Measurements from ENCODE around the gene APRT. TPM values are rescaled to one million over a fixed set of nuclear protein-coding genes. Genes with fewer than 3 reads are reported as not detected.
A peak's percentile ranks its signal among the peaks of the same experiment; 100 is the strongest.

Gene APRT
- total RNA-seq, 1 donor from 2014 or later = 53.4 TPM

GRCh38 chr16:88818575-88818874 is 6.8 kb upstream of the APRT start:
- no peaks in the 10 kb centered on the region for H3K27me3 ChIP-seq
- no peaks in the 10 kb centered on the region for H3K4me1 ChIP-seq
- Mint-ChIP-seq H3K27me3 (ENCODE audit: insufficient read depth, low read depth) (peaks cover 3% of the 10 kb centered on the region), H3K36me3 (peaks cover 3% of the 10 kb centered on the region), H3K27ac (no peak overlapping the region), H3K4me3 (peak overlapping the region; percentile 22), H3K4me1 (peaks cover 3% of the 10 kb centered on the region), H3K9me3 (no peaks in the 10 kb centered on the region)
- no peaks in the 10 kb centered on the region for H3K9me3 ChIP-seq (ENCODE audit: low read depth)
- no peak for TF ChIP-seq EZH2 (IDR thresholded peaks at IDR 0.05)
- TF ChIP-seq EZH2phosphoT487 (IDR thresholded peaks at IDR 0.05) = no peak
- no peak for TF ChIP-seq CTCF (IDR thresholded peaks at IDR 0.05)
- H3K27ac ChIP-seq = no peak overlapping the region
- H3K4me2 ChIP-seq = no peak overlapping the region
- no peaks in the 10 kb centered on the region for H4K20me1 ChIP-seq (ENCODE audit: low read depth)
- no peak overlapping the region for H2AFZ ChIP-seq (replicated peaks)
- no peaks in the 10 kb centered on the region for H3F3A ChIP-seq (ENCODE audit: low read depth)
- no peak overlapping the region for H3K4me3 ChIP-seq
- no peak overlapping the region for H3K9ac ChIP-seq
- H3K36me3 ChIP-seq = no peaks in the 10 kb centered on the region
- H3K79me2 ChIP-seq (ENCODE audit: low read depth) = no peaks in the 10 kb centered on the region
- DNase-seq (ENCODE audit: low spot score) = no peak

GRCh38 chr16:88817785-88818574 is 6.3 kb upstream of the APRT start:
- Histone ChIP-seq H3K27ac (no peak overlapping the region), H3K79me2 (ENCODE audit: low read depth) (no peaks in the 10 kb centered on the region), H3F3A (ENCODE audit: low read depth) (peaks cover 2% of the 10 kb centered on the region), H2AFZ (replicated peaks) (no peak overlapping the region), H3K4me3 (no peak overlapping the region), H3K9me3 (ENCODE audit: low read depth) (no peaks in the 10 kb centered on the region), H3K4me1 (no peaks in the 10 kb centered on the region), H3K36me3 (no peaks in the 10 kb centered on the region), H3K9ac (no peak overlapping the region), H3K4me2 (no peak overlapping the region), H4K20me1 (ENCODE audit: low read depth) (no peaks in the 10 kb centered on the region), H3K27me3 (no peaks in the 10 kb centered on the region)
- Mint-ChIP-seq H3K27me3 (ENCODE audit: insufficient read depth, low read depth) (peaks cover 3% of the 10 kb centered on the region), H3K4me1 (peaks cover 3% of the 10 kb centered on the region), H3K36me3 (peaks cover 3% of the 10 kb centered on the region), H3K27ac (no peak overlapping the region), H3K9me3 (no peaks in the 10 kb centered on the region), H3K4me3 (no peak overlapping the region)
- no peak for DNase-seq (ENCODE audit: low spot score)
- no peak for TF ChIP-seq EZH2phosphoT487 (IDR thresholded peaks at IDR 0.05)
- no peak for TF ChIP-seq EZH2 (IDR thresholded peaks at IDR 0.05)
- TF ChIP-seq CTCF (IDR thresholded peaks at IDR 0.05) = no peak

GRCh38 chr16:88816736-88817535 is 5.2 kb upstream of the APRT start:
- TF ChIP-seq EZH2phosphoT487 (IDR thresholded peaks at IDR 0.05) (no peak), EZH2 (IDR thresholded peaks at IDR 0.05) (no peak), CTCF (IDR thresholded peaks at IDR 0.05) (no peak)

More at GRCh38 chr16:88816736-88817535, 5.2 kb upstream of the APRT start:
- no peaks in the 10 kb centered on the region for H3K79me2 ChIP-seq (ENCODE audit: low read depth)
- no peak overlapping the region for H3K27ac ChIP-seq
- no peak overlapping the region for H3K4me3 ChIP-seq
- H3K36me3 Mint-ChIP-seq = no peaks in the 10 kb centered on the region
- H3K27me3 ChIP-seq = no peaks in the 10 kb centered on the region
- peaks cover 3% of the 10 kb centered on the region for H3K4me1 Mint-ChIP-seq
- H3K4me3 Mint-ChIP-seq = no peak overlapping the region
- no peaks in the 10 kb centered on the region for H3K4me1 ChIP-seq
- no peaks in the 10 kb centered on the region for H3K9me3 Mint-ChIP-seq
- H3K36me3 ChIP-seq = no peaks in the 10 kb centered on the region
- peaks cover 3% of the 10 kb centered on the region for H3K27me3 Mint-ChIP-seq (ENCODE audit: insufficient read depth, low read depth)
- no peaks in the 10 kb centered on the region for H3K9me3 ChIP-seq (ENCODE audit: low read depth)
- H3K27ac Mint-ChIP-seq = no peak overlapping the region
- H3K4me2 ChIP-seq = no peak overlapping the region
- no peak overlapping the region for H2AFZ ChIP-seq (replicated peaks)
- H3F3A ChIP-seq (ENCODE audit: low read depth) = peaks cover 12% of the 10 kb centered on the region
- peak overlapping the region; percentile 42 for H3K9ac ChIP-seq
- H4K20me1 ChIP-seq (ENCODE audit: low read depth) = no peaks in the 10 kb centered on the region
- no peak for DNase-seq (ENCODE audit: low spot score)

All from neural progenitor cell (in vitro differentiated cells).